ENCODE results near the gene CDA.

Gene CDA

GRCh38 chr1:20589331-20590278 is 708 bp downstream of the CDA start:
- Histone ChIP-seq H3K36me3 (no peaks in the 10 kb centered on the region), H3K4me3 (ENCODE audit: low read depth, low read length) (no peak overlapping the region)
- TF ChIP-seq CTCF (IDR thresholded peaks at IDR 0.05; ENCODE audit: low read depth, low read length) = no peak

DNA sequence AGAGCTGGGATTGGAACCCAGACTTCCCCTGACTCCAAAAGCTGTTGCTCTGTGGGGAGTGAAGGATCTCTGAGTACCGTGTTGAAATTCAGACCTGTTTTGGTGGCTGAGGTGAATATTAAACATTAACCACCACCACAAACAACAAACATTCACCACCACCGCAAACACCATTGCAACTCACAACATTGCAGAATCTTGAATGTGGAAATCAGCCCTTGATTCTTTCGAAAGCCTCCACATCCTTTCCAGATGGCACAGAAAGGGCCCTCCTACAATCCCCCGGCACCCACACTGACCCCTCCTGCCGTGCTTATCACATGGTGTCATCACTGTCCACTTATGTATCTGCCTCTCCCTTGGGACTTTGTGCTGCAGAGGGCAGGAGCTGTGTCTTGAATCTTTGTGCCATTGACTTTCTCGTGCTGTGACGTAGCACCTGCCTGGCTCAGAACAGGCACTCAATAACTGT is 1.4 kb downstream of the CDA start:
- no peak for TF ChIP-seq CTCF (IDR thresholded peaks at IDR 0.05; ENCODE audit: low read depth, low read length)
- DNase-seq = no peak
- no peaks in the 10 kb centered on the region for H3K36me3 ChIP-seq
- H3K4me1 ChIP-seq = no peaks in the 10 kb centered on the region
- H3K27me3 ChIP-seq = no peaks in the 10 kb centered on the region
- H3K4me3 ChIP-seq (ENCODE audit: low read depth, low read length) = no peak overlapping the region
- H3K9me3 ChIP-seq = no peaks in the 10 kb centered on the region

More at GRCh38 chr1:20589331-20590278, 708 bp downstream of the CDA start:
- Histone ChIP-seq H3K4me1 (no peaks in the 10 kb centered on the region), H3K27me3 (no peaks in the 10 kb centered on the region), H3K9me3 (no peaks in the 10 kb centered on the region)
- DNase-seq = no peak

DNA sequence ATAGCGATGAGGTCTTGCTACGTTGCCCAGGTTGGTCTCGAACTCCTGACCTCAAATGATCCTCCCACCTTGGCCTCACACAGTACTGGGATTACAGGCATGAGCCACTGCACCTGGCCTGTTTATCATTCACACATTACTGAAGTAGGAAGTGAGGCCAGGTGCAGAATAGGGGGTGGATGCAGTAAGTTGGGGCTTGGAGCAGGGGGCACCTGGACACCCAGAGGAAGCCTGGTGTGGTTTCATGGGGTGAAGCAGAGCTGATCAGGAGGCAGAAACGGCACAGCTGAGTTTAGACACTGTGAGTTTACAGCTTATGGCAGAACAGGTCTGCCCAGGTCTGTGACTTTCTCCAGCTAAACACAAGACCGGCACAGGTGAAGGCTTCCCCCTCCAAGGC is 4.9 kb downstream of the CDA start:
- Histone ChIP-seq H3K9me3 (no peaks in the 10 kb centered on the region), H3K4me1 (no peaks in the 10 kb centered on the region), H3K27me3 (no peaks in the 10 kb centered on the region), H3K4me3 (ENCODE audit: low read depth, low read length) (no peak overlapping the region), H3K36me3 (no peaks in the 10 kb centered on the region)
- no peak for TF ChIP-seq CTCF (IDR thresholded peaks at IDR 0.05; ENCODE audit: low read depth, low read length)
- no peak for DNase-seq

GRCh38 chr1:20594746-20595145 is 5.8 kb downstream of the CDA start:
- Histone ChIP-seq H3K27me3 (no peaks in the 10 kb centered on the region), H3K4me3 (ENCODE audit: low read depth, low read length) (no peak overlapping the region), H3K4me1 (no peaks in the 10 kb centered on the region), H3K36me3 (no peaks in the 10 kb centered on the region), H3K9me3 (no peaks in the 10 kb centered on the region)
- no peak for TF ChIP-seq CTCF (IDR thresholded peaks at IDR 0.05; ENCODE audit: low read depth, low read length)
- no peak for DNase-seq

DNA sequence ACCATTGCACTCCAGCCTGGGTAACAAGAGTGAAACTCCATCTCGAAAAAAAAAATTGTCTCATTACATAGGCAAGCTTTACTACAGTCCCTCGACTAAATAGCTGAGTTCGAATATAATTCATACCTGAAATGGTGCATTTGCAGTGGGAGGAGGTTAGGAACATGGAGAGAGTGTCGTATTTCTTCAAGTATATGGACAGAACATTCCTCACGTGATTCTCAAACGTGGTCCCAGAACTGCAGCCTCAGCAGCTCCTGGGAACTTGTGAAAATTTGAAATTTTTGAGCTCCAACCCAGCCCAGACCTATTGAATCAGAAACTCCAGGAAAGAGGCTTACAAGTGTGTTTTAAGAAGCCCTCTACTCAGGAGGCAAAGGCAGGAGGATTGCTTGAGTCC is 7.2 kb downstream of the CDA start:
- Histone ChIP-seq H3K36me3 (no peaks in the 10 kb centered on the region), H3K9me3 (no peaks in the 10 kb centered on the region), H3K4me1 (no peaks in the 10 kb centered on the region), H3K4me3 (ENCODE audit: low read depth, low read length) (no peak overlapping the region), H3K27me3 (no peaks in the 10 kb centered on the region)
- DNase-seq = no peak
- TF ChIP-seq CTCF (IDR thresholded peaks at IDR 0.05; ENCODE audit: low read depth, low read length) = no peak

GRCh38 chr1:20597650-20598049 is 8.8 kb downstream of the CDA start:
- Histone ChIP-seq H3K4me1 (no peaks in the 10 kb centered on the region), H3K9me3 (no peaks in the 10 kb centered on the region), H3K27me3 (no peaks in the 10 kb centered on the region), H3K4me3 (ENCODE audit: low read depth, low read length) (no peak overlapping the region), H3K36me3 (no peaks in the 10 kb centered on the region)
- no peak for TF ChIP-seq CTCF (IDR thresholded peaks at IDR 0.05; ENCODE audit: low read depth, low read length)
- no peak for DNase-seq

All from BE2C (cell line).